Tibial artery (tissue), 4 donors: ENCODE results near the gene PRKD3.

Experiments
- DNase-seq, 2 donors: peaks; one replicate each; pipeline ENCODE4 v3.0.0-alpha.2; 2019
- H3K27ac ChIP-seq, 2 donors: fragments of 200-600 bp; sonication (generic) in 1 of 2; 1 replicate in 1 of 2; 2 replicates in 1 of 2; pipeline ENCODE4 v1.5.1; 2018 to 2019; ENCODE audit warnings: mild to moderate bottlenecking in 1 of 2
- H3K27me3 ChIP-seq, 2 donors: fragments of 200-600 bp; sonication (generic) in 1 of 2; one replicate each; pipeline versions ENCODE4 v1.5.1 to v1.6.0; 2016 to 2019
- H3K36me3 ChIP-seq, 3 donors: fragments of 200-600 bp; sonication (generic) in 2 of 3; one replicate each; pipeline ENCODE4 v1.5.1; 2016 to 2019; ENCODE audit warnings: mild to moderate bottlenecking in 2 of 3
- H3K4me1 ChIP-seq, 4 donors: fragments of 200-600 bp; sonication (generic) in 2 of 4; 1 replicate in 3 of 4; 2 replicates in 1 of 4; pipeline ENCODE4 v1.5.1; 2016 to 2019
- H3K4me3 ChIP-seq, 2 donors: fragments of 200-600 bp; sonication (generic) in 1 of 2; 1 replicate in 1 of 2; 2 replicates in 1 of 2; pipeline ENCODE4 v1.5.1; 2018 to 2019; ENCODE audit warnings: mild to moderate bottlenecking in 2 of 2
- H3K9me3 ChIP-seq, 3 donors: fragments of 200-600 bp; sonication (generic) in 1 of 3; one replicate each; pipeline ENCODE4 v1.5.1; 2016 to 2019
- CTCF ChIP-seq, 2 experiments: fragments of 200-600 bp in 1 of 2; fragments of 450-650 bp in 1 of 2; IDR thresholded peaks; one replicate each; pipeline ENCODE4 v1.5.1; 2017 to 2019; ENCODE audit warnings: antibody characterized with exemption in 2 of 2, mild to moderate bottlenecking in 1 of 2, moderate library complexity in 1 of 2
- intact Hi-C: fragments of 100-400 bp; cut with DNase I; formaldehyde crosslinking; loops from one replicate; pipeline ENCODE4 v1.15.0; 2023; ENCODE audit warnings: low total_unique reads

The PRKD3 gene

GRCh38 chr2:37366773-37367172 lies 42.1 kb upstream of the PRKD3 start:
- no peak overlapping the region for H3K4me3 ChIP-seq
- H3K27me3 ChIP-seq, result no peaks in the 10 kb centered on the region
- no peak for DNase-seq
- TF ChIP-seq CTCF (IDR thresholded peaks at IDR 0.05), result no peak
- no peaks in the 10 kb centered on the region for H3K4me1 ChIP-seq
- no peaks in the 10 kb centered on the region for H3K36me3 ChIP-seq
- H3K9me3 ChIP-seq, result no peaks in the 10 kb centered on the region
- H3K27ac ChIP-seq, result no peak overlapping the region
- intact Hi-C loops, result no loop called here

- intact Hi-C loops, result no loop called here
- no peaks in the 10 kb centered on the region for H3K36me3 ChIP-seq
- TF ChIP-seq CTCF (IDR thresholded peaks at IDR 0.05), result no peak
- no peaks in the 10 kb centered on the region for H3K9me3 ChIP-seq
- DNase-seq, result no peak
- H3K4me3 ChIP-seq, result no peak overlapping the region
- H3K4me1 ChIP-seq, result no peaks in the 10 kb centered on the region
- H3K27me3 ChIP-seq, result no peaks in the 10 kb centered on the region
- no peak overlapping the region for H3K27ac ChIP-seq
These were observed 41.0 kb upstream of the PRKD3 start for GRCh38 chr2:37365669-37366068.

GRCh38 chr2:37364351-37364750 lies 39.7 kb upstream of the PRKD3 start:
- no peak for DNase-seq
- Histone ChIP-seq H3K36me3 (no peaks in the 10 kb centered on the region), H3K4me1 (no peaks in the 10 kb centered on the region), H3K27me3 (no peaks in the 10 kb centered on the region), H3K4me3 (no peak overlapping the region), H3K27ac (no peak overlapping the region), H3K9me3 (no peaks in the 10 kb centered on the region)
- intact Hi-C loops, result no loop called here
- no peak for TF ChIP-seq CTCF (IDR thresholded peaks at IDR 0.05)

GRCh38 chr2:37361994-37362698 lies 37.5 kb upstream of the PRKD3 start:
- TF ChIP-seq CTCF (IDR thresholded peaks at IDR 0.05), result no peak
- Histone ChIP-seq H3K4me1 (no peaks in the 10 kb centered on the region), H3K9me3 (no peaks in the 10 kb centered on the region), H3K27me3 (no peaks in the 10 kb centered on the region), H3K36me3 (no peaks in the 10 kb centered on the region), H3K27ac (no peak overlapping the region), H3K4me3 (no peak overlapping the region)
- DNase-seq, result no peak
- intact Hi-C loops, result no loop called here

GRCh38 chr2:37361216-37361815 lies 36.7 kb upstream of the PRKD3 start:
- Histone ChIP-seq H3K36me3 (no peaks in the 10 kb centered on the region), H3K27me3 (no peaks in the 10 kb centered on the region), H3K4me1 (no peaks in the 10 kb centered on the region), H3K4me3 (no peak overlapping the region), H3K9me3 (no peaks in the 10 kb centered on the region), H3K27ac (no peak overlapping the region)
- TF ChIP-seq CTCF (IDR thresholded peaks at IDR 0.05), result no peak
- no peak for DNase-seq
- intact Hi-C loops, result no loop called here
